ENCODE data around the gene CEBPB. TPM values are rescaled to one million over a fixed set of nuclear protein-coding genes. Genes with fewer than 3 reads are reported as not detected.
A peak's percentile ranks its signal among the peaks of the same experiment; 100 is the strongest.
"Not testable (repeated sequence)": the region's sequence is repeated elsewhere in the genome, so short reads cannot be mapped to it uniquely, and the experiment has no call there.

CEBPB gene
- total RNA-seq, 2 donors from 2014 or later: 29.0 to 50.9 TPM

- peaks cover 14 to 19% of the 10 kb centered on the region in 2 donors for H3K36me3 Mint-ChIP-seq
- no peak overlapping the region for H3K27ac Mint-ChIP-seq
- DNase-seq (ENCODE audit: low spot score in 2 of 2) (no peak), ATAC-seq (no peak)
- H3K9me3 Mint-ChIP-seq: no peaks in the 10 kb centered on the region
These were observed 7.0 kb downstream of the CEBPB start for GRCh38 chr20:50197463-50198179.

GRCh38 chr20:50198180-50198666 lies 7.6 kb downstream of the CEBPB start:
- Mint-ChIP-seq H3K27ac (peak overlapping the region in 1 of 2 donors; percentile 50), H3K9me3 (no peaks in the 10 kb centered on the region), H3K36me3 (peaks cover 8 to 13% of the 10 kb centered on the region in 2 donors)
- DNase-seq (ENCODE audit: low spot score in 2 of 2) (no peak), ATAC-seq (no peak)

GRCh38 chr20:50198716-50199115 lies 8.1 kb downstream of the CEBPB start:
- Mint-ChIP-seq H3K27ac (no peak overlapping the region), H3K9me3 (peaks cover 0 to 4% of the 10 kb centered on the region in 2 donors), H3K36me3 (peaks cover 5 to 11% of the 10 kb centered on the region in 2 donors)
- DNase-seq (ENCODE audit: low spot score in 2 of 2) (no peak), ATAC-seq (no peak)

GRCh38 chr20:50199703-50200102 lies 9.1 kb downstream of the CEBPB start:
- Mint-ChIP-seq H3K36me3 (peaks cover 8 to 18% of the 10 kb centered on the region in 2 donors), H3K9me3 (peaks cover 6 to 11% of the 10 kb centered on the region in 2 donors), H3K27ac (no peak overlapping the region)
- ATAC-seq: no peak
- no peak for DNase-seq (ENCODE audit: low spot score in 2 of 2)

- ATAC-seq (no peak), DNase-seq (ENCODE audit: low spot score in 2 of 2) (no peak)
- peaks cover 6 to 11% of the 10 kb centered on the region in 2 donors for H3K9me3 Mint-ChIP-seq
- H3K36me3 Mint-ChIP-seq: peaks cover 8 to 18% of the 10 kb centered on the region in 2 donors
- H3K27ac Mint-ChIP-seq: no peak overlapping the region
These were observed 10.0 kb downstream of the CEBPB start for GRCh38 chr20:50200482-50201104.

- Mint-ChIP-seq H3K9me3 (peaks cover 6 to 11% of the 10 kb centered on the region in 2 donors), H3K36me3 (peaks cover 8 to 18% of the 10 kb centered on the region in 2 donors)
- not testable (repeated sequence) for H3K27ac Mint-ChIP-seq; ATAC-seq; DNase-seq (ENCODE audit: low spot score in 2 of 2)
These were observed 11.1 kb downstream of the CEBPB start for GRCh38 chr20:50201710-50202109.

GRCh38 chr20:50202677-50203076 lies 12.0 kb downstream of the CEBPB start:
- H3K27ac Mint-ChIP-seq: no peak overlapping the region
- ATAC-seq (peak; percentile 16 to 40), DNase-seq (ENCODE audit: low spot score in 2 of 2) (no peak)
- peaks cover 8 to 18% of the 10 kb centered on the region in 2 donors for H3K36me3 Mint-ChIP-seq
- H3K9me3 Mint-ChIP-seq: peaks cover 6 to 11% of the 10 kb centered on the region in 2 donors

GRCh38 chr20:50203951-50204937 lies 13.6 kb downstream of the CEBPB start:
- no peak overlapping the region for H3K27ac Mint-ChIP-seq
- no peak for DNase-seq (ENCODE audit: low spot score in 2 of 2)
- no peak for ATAC-seq
- H3K36me3 Mint-ChIP-seq: peaks cover 8 to 17% of the 10 kb centered on the region in 2 donors
- H3K9me3 Mint-ChIP-seq: peaks cover 6 to 11% of the 10 kb centered on the region in 2 donors

- Mint-ChIP-seq H3K27ac (no peak overlapping the region), H3K9me3 (peaks cover 6 to 11% of the 10 kb centered on the region in 2 donors), H3K36me3 (peaks cover 8 to 11% of the 10 kb centered on the region in 2 donors)
- DNase-seq (ENCODE audit: low spot score in 2 of 2): no peak
- no peak for ATAC-seq
These were observed 16.4 kb downstream of the CEBPB start for GRCh38 chr20:50207026-50207425.

GRCh38 chr20:50208085-50208491 lies 17.5 kb downstream of the CEBPB start:
- peaks cover 8 to 11% of the 10 kb centered on the region in 2 donors for H3K36me3 Mint-ChIP-seq
- no peak overlapping the region for H3K27ac Mint-ChIP-seq
- peaks cover 6 to 11% of the 10 kb centered on the region in 2 donors for H3K9me3 Mint-ChIP-seq
- ATAC-seq (no peak), DNase-seq (ENCODE audit: low spot score in 2 of 2) (no peak)

GRCh38 chr20:50208815-50209214 lies 18.2 kb downstream of the CEBPB start:
- not testable (repeated sequence) for ATAC-seq; H3K27ac Mint-ChIP-seq; H3K36me3 Mint-ChIP-seq; H3K9me3 Mint-ChIP-seq; DNase-seq (ENCODE audit: low spot score in 2 of 2)

GRCh38 chr20:50210066-50210619 lies 19.5 kb downstream of the CEBPB start:
- Mint-ChIP-seq H3K27ac (no peak overlapping the region), H3K9me3 (no peaks in the 10 kb centered on the region), H3K36me3 (no peaks in the 10 kb centered on the region)
- ATAC-seq (no peak), DNase-seq (ENCODE audit: low spot score in 2 of 2) (no peak)

- Mint-ChIP-seq H3K27ac (no peak overlapping the region), H3K9me3 (no peaks in the 10 kb centered on the region), H3K36me3 (no peaks in the 10 kb centered on the region)
- no peak for DNase-seq (ENCODE audit: low spot score in 2 of 2)
- no peak for ATAC-seq
These were observed 20.5 kb downstream of the CEBPB start for GRCh38 chr20:50211091-50211490.

GRCh38 chr20:50213531-50214106 lies 23.0 kb downstream of the CEBPB start:
- Mint-ChIP-seq H3K27ac (no peak overlapping the region), H3K36me3 (no peaks in the 10 kb centered on the region), H3K9me3 (no peaks in the 10 kb centered on the region)
- ATAC-seq: no peak
- DNase-seq (ENCODE audit: low spot score in 2 of 2): no peak

GRCh38 chr20:50214226-50215024 lies 23.8 kb downstream of the CEBPB start:
- Mint-ChIP-seq H3K9me3 (no peaks in the 10 kb centered on the region), H3K36me3 (no peaks in the 10 kb centered on the region), H3K27ac (no peak overlapping the region)
- ATAC-seq: no peak
- no peak for DNase-seq (ENCODE audit: low spot score in 2 of 2)
